Liver (tissue), 3 donors: ENCODE measurements around the gene RAC2.

Source experiments
- CTCF ChIP-seq: fragments of 150-350 bp; IDR thresholded peaks from 2 replicates; pipeline ENCODE4 v1.5.1; 2017; ENCODE audit warnings: improper control_type of control experiment, low read depth, low read length; ENCODE audit not compliant: missing input control
- RXRA ChIP-seq, 2 donors: IDR thresholded peaks; 2 replicates each; pipeline ENCODE4 v1.6.1; 2017 to 2018; ENCODE audit warnings: antibody characterized with exemption in 2 of 2, mild to moderate bottlenecking in 1 of 2
- YY1 ChIP-seq: IDR thresholded peaks from 2 replicates; pipeline ENCODE4 v1.6.1; 2016; ENCODE audit warnings: antibody characterized with exemption, mild to moderate bottlenecking
- TF ChIP-seq, protein P1 (sequence below): IDR thresholded peaks from 2 replicates; pipeline ENCODE4 v1.6.1; 2016; ENCODE audit warnings: antibody characterized with exemption, mild to moderate bottlenecking
- donor health status: healthy.
- donor health status: healthy.

DNA sequence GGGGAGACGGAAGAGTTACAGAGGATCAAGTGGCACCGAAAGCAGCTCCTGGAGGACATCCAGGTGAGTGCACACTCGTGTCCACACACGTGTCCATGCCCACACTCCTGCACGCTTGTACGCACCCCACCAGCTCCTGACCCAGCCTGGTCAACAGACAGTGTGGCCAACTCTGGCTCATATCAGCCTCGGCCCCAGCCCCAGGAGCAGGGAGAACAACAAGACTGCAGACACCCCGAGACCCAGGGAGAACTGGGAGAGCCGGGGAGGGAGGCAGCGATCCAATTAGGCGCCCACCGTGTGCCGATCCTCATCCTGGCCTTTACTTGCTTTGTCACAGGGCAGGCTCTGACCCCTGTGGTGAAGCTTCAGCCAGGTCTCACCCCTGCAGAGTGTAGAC is 48.6 kb upstream of the RAC2 start:
- no peak for TF ChIP-seq RXRA (IDR thresholded peaks at IDR 0.05)
- TF ChIP-seq, protein P1, sequence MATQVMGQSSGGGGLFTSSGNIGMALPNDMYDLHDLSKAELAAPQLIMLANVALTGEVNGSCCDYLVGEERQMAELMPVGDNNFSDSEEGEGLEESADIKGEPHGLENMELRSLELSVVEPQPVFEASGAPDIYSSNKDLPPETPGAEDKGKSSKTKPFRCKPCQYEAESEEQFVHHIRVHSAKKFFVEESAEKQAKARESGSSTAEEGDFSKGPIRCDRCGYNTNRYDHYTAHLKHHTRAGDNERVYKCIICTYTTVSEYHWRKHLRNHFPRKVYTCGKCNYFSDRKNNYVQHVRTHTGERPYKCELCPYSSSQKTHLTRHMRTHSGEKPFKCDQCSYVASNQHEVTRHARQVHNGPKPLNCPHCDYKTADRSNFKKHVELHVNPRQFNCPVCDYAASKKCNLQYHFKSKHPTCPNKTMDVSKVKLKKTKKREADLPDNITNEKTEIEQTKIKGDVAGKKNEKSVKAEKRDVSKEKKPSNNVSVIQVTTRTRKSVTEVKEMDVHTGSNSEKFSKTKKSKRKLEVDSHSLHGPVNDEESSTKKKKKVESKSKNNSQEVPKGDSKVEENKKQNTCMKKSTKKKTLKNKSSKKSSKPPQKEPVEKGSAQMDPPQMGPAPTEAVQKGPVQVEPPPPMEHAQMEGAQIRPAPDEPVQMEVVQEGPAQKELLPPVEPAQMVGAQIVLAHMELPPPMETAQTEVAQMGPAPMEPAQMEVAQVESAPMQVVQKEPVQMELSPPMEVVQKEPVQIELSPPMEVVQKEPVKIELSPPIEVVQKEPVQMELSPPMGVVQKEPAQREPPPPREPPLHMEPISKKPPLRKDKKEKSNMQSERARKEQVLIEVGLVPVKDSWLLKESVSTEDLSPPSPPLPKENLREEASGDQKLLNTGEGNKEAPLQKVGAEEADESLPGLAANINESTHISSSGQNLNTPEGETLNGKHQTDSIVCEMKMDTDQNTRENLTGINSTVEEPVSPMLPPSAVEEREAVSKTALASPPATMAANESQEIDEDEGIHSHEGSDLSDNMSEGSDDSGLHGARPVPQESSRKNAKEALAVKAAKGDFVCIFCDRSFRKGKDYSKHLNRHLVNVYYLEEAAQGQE = no peak
- no peak for TF ChIP-seq CTCF
- TF ChIP-seq YY1 = no peak
